HepG2 (cell line): ENCODE results near the gene MPO. TPM values are rescaled to one million over a fixed set of nuclear protein-coding genes. Genes with fewer than 3 reads are reported as not detected.
A peak's percentile ranks its signal among the peaks of the same experiment; 100 is the strongest.

Source experiments
- ATAC-seq: fragments of 200-7000 bp; cut with Tn5 transposase; 3 replicates; pipeline ENCODE4 v1.9.1; 2020; ENCODE audit warnings: mild to moderate bottlenecking, moderate library complexity
- Bru-seq: library from RNA; stranded (reverse); fragments of 400-500 nt; gene quantifications from one replicate; lab custom pipeline; 2021; lab: Mats Ljungman, UMichigan
- BruChase-seq, 2 experiments: library from RNA; stranded (reverse); fragments of 400-500 nt; gene quantifications; one replicate each; lab custom pipeline; 2021; lab: Mats Ljungman, UMichigan
- BruUV-seq: library from RNA; stranded (reverse); fragments of 400-500 nt; replicated peaks from 2 replicates; lab custom pipeline; 2021; lab: Mats Ljungman, UMichigan
- CTCF ChIA-PET: fragments of 300-600 bp; formaldehyde crosslinking; extraction: SDS; loops from one replicate; lab custom pipeline; 2021; ENCODE audit warnings: low total read pairs, inconsistent platforms, low intra/inter-chr PET ratio; lab: Yijun Ruan, JAX
- POLR2A ChIA-PET: fragments of 350-600 bp; sonication (Branson Sonifier 250); formaldehyde crosslinking; loops from one replicate; lab custom pipeline; 2020; ENCODE audit warnings: antibody characterized with exemption, inconsistent platforms; lab: Yijun Ruan, JAX
- DNase-seq: peaks from one replicate; pipeline ENCODE4 v3.0.0-alpha.2; 2015; ENCODE audit warnings: low spot score
- FAIRE-seq: peaks from 3 replicates; lab custom pipeline; 2011; peaks lifted over from hg19 to GRCh38; lab: Jason Lieb, UNC
- H2AFZ ChIP-seq: one replicate; pipeline ENCODE4 v1.6.1; 2011; ENCODE audit warnings: low read length, inconsistent platforms
- H3K27ac ChIP-seq: fragments of 300-600 bp; 3 replicates; pipeline ENCODE4 v1.8.0; 2011; ENCODE audit warnings: mixed run types, mild to moderate bottlenecking, mixed read lengths, low read length, inconsistent platforms; ENCODE audit not compliant: insufficient read depth; ENCODE audit errors: extremely low read length
- H3K27me3 ChIP-seq, 2 experiments: fragments of 200-600 bp in 1 of 2; 2 replicates in 1 of 2; 3 replicates in 1 of 2; pipeline versions ENCODE4 v1.6.0 to v1.8.0; 2011; ENCODE audit warnings: low read length in 2 of 2, mild to moderate bottlenecking in 2 of 2, moderate library complexity in 2 of 2, inconsistent platforms in 1 of 2; ENCODE audit not compliant: insufficient read depth in 2 of 2, control insufficient read depth in 1 of 2
- H3K36me3 ChIP-seq, 2 experiments: fragments of 200-600 bp in 1 of 2; replicated peaks in 1 of 2; 2 replicates in 1 of 2; 3 replicates in 1 of 2; pipeline versions ENCODE4 v1.5.1 to v1.8.0; 2011; ENCODE audit warnings: low read length in 2 of 2, inconsistent platforms in 1 of 2; ENCODE audit not compliant: insufficient read depth in 2 of 2, control insufficient read depth in 1 of 2
- H3K4me1 ChIP-seq: 2 replicates; pipeline ENCODE4 v1.5.1; 2012; ENCODE audit warnings: low read length, inconsistent platforms; ENCODE audit not compliant: insufficient read depth
- H3K4me2 ChIP-seq: 2 replicates; pipeline ENCODE4 v1.6.0; 2011; ENCODE audit warnings: low read depth, low read length, inconsistent platforms
- H3K4me3 ChIP-seq, 3 experiments: fragments of 200-600 bp in 1 of 3; sonication (generic), shearing (Covaris generic) in 1 of 3; replicated peaks in 1 of 3; 2 replicates each; pipeline ENCODE4 v1.5.1; 2011 to 2016; ENCODE audit warnings: low read length in 3 of 3, inconsistent platforms in 2 of 3, low read depth in 2 of 3, mild to moderate bottlenecking in 2 of 3, control low read depth in 1 of 3, mixed read lengths in 1 of 3; ENCODE audit not compliant: insufficient read depth in 1 of 3
- H3K79me2 ChIP-seq: one replicate; pipeline ENCODE4 v1.6.1; 2011; ENCODE audit warnings: low read length, inconsistent platforms; ENCODE audit not compliant: insufficient read depth
- H3K9ac ChIP-seq: 2 replicates; pipeline ENCODE4 v1.6.0; 2011; ENCODE audit warnings: mild to moderate bottlenecking, low read depth, low read length, inconsistent platforms; ENCODE audit not compliant: insufficient read depth
- H3K9me3 ChIP-seq: 2 replicates; pipeline ENCODE4 v1.5.1; 2012; ENCODE audit warnings: mild to moderate bottlenecking, low read length
- H4K20me1 ChIP-seq: 2 replicates; pipeline ENCODE4 v1.6.0; 2011; ENCODE audit warnings: inconsistent platforms, mild to moderate bottlenecking, low read length, moderate library complexity; ENCODE audit not compliant: insufficient read depth
- BCL6 ChIP-seq: IDR thresholded peaks from 2 replicates; pipeline ENCODE4 v1.6.1; 2016; ENCODE audit warnings: missing genetic modification reagents, missing compliant biosample characterization
- CREM ChIP-seq, 2 experiments: sonication (generic) in 1 of 2; formaldehyde crosslinking in 1 of 2; IDR thresholded peaks; 2 replicates each; pipeline versions ENCODE4 v1.4.0 to v1.6.1; 2016 to 2020; ENCODE audit warnings: antibody characterized with exemption in 1 of 2, mild to moderate bottlenecking in 1 of 2, missing genetic modification reagents in 1 of 2
- HNRNPH1 ChIP-seq: fragments of 200-400 bp; formaldehyde crosslinking; optimal IDR thresholded peaks from 2 replicates; pipeline ENCODE3; 2017; ENCODE audit warnings: mild to moderate bottlenecking, low read depth, low read length
- PTBP1 ChIP-seq: fragments of 200-400 bp; formaldehyde crosslinking; IDR thresholded peaks from 2 replicates; pipeline ENCODE4 v1.6.1; 2018; ENCODE audit warnings: low read length, low read depth; ENCODE audit not compliant: poor library complexity, severe bottlenecking
- TCF7 ChIP-seq: sonication (generic); IDR thresholded peaks from 2 replicates; pipeline ENCODE4 v1.6.1; 2016; ENCODE audit warnings: antibody characterized with exemption, low read depth
- THAP11 ChIP-seq: IDR thresholded peaks from 2 replicates; pipeline ENCODE4 v1.6.1; 2016; ENCODE audit warnings: missing biosample characterization, missing genetic modification reagents
- ZBTB1 ChIP-seq: sonication (generic); formaldehyde crosslinking; IDR thresholded peaks from 2 replicates; pipeline ENCODE4 v1.4.0; 2020; ENCODE audit warnings: missing genetic modification reagents, borderline replicate concordance
- ZNF674 ChIP-seq: sonication (generic); formaldehyde crosslinking; IDR thresholded peaks from 2 replicates; pipeline ENCODE4 v1.5.0; 2020; ENCODE audit warnings: low read depth, mild to moderate bottlenecking, missing genetic modification reagents
- WGBS: methylation state at CpG from one replicate; pipeline ENCODE4 v1.1.6; 2017; ENCODE audit warnings: low lambda C conversion rate; 5-methylcytosine and 5-hydroxymethylcytosine counted together
- in situ Hi-C: cut with HindIII; loops from 2 replicates; pipeline ENCODE4 v1.10.0; 2017; ENCODE audit warnings: low pct_unique_long_range_greater_than_20kb; ENCODE audit not compliant: extremely low pct_ligation_motif_present
- intact Hi-C: fragments of 100-400 bp; cut with micrococcal nuclease; formaldehyde crosslinking; loops from one replicate; pipeline ENCODE4 v1.10.0; 2022; ENCODE audit not compliant: unreplicated experiment
- long read RNA-seq, 2 experiments: library from RNA in 1 of 2; library from polyadenylated mRNA in 1 of 2; stranded (forward) in 1 of 2; unstranded in 1 of 2; transcript quantifications; one replicate each; pipeline ENCODE4 v2.0.0, GENCODE V29; 2019 to 2022
- polyA minus RNA-seq, 3 experiments: library from RNA; depleted of rRNA, polyadenylated mRNA; stranded (reverse); fragments of >200 nt; gene quantifications; 2 replicates each; pipeline ENCODE4 v1.2.3, GENCODE V29; 2011; ENCODE audit warnings: low replicate concordance in 1 of 3
- polyA plus RNA-seq, 8 experiments: library from polyadenylated mRNA; depleted of rRNA in 3 of 8; stranded (reverse) in 7 of 8; unstranded in 1 of 8; fragments of >200 nt; fragmentation: Illumina TruSeq in 4 of 8; extraction: Trizol in 4 of 8; gene quantifications; 2 replicates each; pipeline versions ENCODE4 v1.2.1 to v1.2.3, GENCODE V29; 2011 to 2016; ENCODE audit warnings: low read depth in 4 of 8, missing spikeins in 1 of 8, mixed read lengths in 1 of 8; ENCODE audit not compliant: insufficient read depth in 1 of 8
- total RNA-seq, 5 experiments: library from RNA; depleted of rRNA; stranded (reverse); fragments of >200 nt; fragmentation: Illumina TruSeq; extraction: Trizol; gene quantifications; 2 replicates each; pipeline ENCODE4 v1.2.3, GENCODE V29; 2016; ENCODE audit warnings: low read depth in 1 of 5
- TF ChIP-seq, protein P1 (sequence below), 2 experiments: sonication (generic) in 1 of 2; formaldehyde crosslinking in 1 of 2; IDR thresholded peaks; 2 replicates each; pipeline versions ENCODE4 v1.4.0 to v1.6.1; 2018 to 2020; ENCODE audit warnings: missing genetic modification reagents in 2 of 2, borderline replicate concordance in 1 of 2, low read depth in 1 of 2, mild to moderate bottlenecking in 1 of 2, missing biosample characterization in 1 of 2
- TF ChIP-seq, protein P2 (sequence below), 2 experiments: IDR thresholded peaks; 2 replicates each; pipeline ENCODE4 v1.6.1; 2011 to 2012; ENCODE audit warnings: low read length in 2 of 2, borderline replicate concordance in 1 of 2, low read depth in 1 of 2, mild to moderate bottlenecking in 1 of 2, moderate library complexity in 1 of 2

The MPO gene, protein sequence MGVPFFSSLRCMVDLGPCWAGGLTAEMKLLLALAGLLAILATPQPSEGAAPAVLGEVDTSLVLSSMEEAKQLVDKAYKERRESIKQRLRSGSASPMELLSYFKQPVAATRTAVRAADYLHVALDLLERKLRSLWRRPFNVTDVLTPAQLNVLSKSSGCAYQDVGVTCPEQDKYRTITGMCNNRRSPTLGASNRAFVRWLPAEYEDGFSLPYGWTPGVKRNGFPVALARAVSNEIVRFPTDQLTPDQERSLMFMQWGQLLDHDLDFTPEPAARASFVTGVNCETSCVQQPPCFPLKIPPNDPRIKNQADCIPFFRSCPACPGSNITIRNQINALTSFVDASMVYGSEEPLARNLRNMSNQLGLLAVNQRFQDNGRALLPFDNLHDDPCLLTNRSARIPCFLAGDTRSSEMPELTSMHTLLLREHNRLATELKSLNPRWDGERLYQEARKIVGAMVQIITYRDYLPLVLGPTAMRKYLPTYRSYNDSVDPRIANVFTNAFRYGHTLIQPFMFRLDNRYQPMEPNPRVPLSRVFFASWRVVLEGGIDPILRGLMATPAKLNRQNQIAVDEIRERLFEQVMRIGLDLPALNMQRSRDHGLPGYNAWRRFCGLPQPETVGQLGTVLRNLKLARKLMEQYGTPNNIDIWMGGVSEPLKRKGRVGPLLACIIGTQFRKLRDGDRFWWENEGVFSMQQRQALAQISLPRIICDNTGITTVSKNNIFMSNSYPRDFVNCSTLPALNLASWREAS
- total RNA-seq (2016; rRNA removed; fragmentation: Illumina TruSeq; extraction: Trizol) (not detected in 2 replicates), polyA plus RNA-seq (2011; rRNA removed) (not detected in 2 replicates), polyA minus RNA-seq (2011; rRNA and poly(A)+ RNA removed; ENCODE audit: low replicate concordance) (not detected in 2 replicates), Bru-seq, nascent RNA (percentile 11 among the genes with signal in this experiment), BruChase-seq, experiment 1, labeled RNA remaining after a 6-hour chase (percentile 8 among the genes with signal in this experiment), BruChase-seq, experiment 2, labeled RNA remaining after a 2-hour chase (not detected)
- total RNA-seq (2016; cell fraction: cytosol; rRNA removed; fragmentation: Illumina TruSeq; extraction: Trizol; ENCODE audit: low read depth), result not detected in 2 replicates
- total RNA-seq (2016; cell fraction: insoluble cytoplasmic fraction; rRNA removed; fragmentation: Illumina TruSeq; extraction: Trizol), result not detected in 2 replicates
- not detected in 2 replicates for total RNA-seq (2016; cell fraction: membrane; rRNA removed; fragmentation: Illumina TruSeq; extraction: Trizol)
- not detected in 2 replicates for total RNA-seq (2016; cell fraction: nucleus; rRNA removed; fragmentation: Illumina TruSeq; extraction: Trizol)
- not detected in 2 replicates for polyA plus RNA-seq (2011; cell fraction: cytosol; rRNA removed)
- polyA plus RNA-seq (2011; cell fraction: nucleus; rRNA removed), result 0.06 and 0.09 TPM in 2 replicates
- not detected in 2 replicates for polyA plus RNA-seq (2012)
- polyA plus RNA-seq (2016; cell fraction: cytosol; fragmentation: Illumina TruSeq; extraction: Trizol; ENCODE audit: low read depth), result not detected in 2 replicates
- polyA plus RNA-seq (2016; cell fraction: insoluble cytoplasmic fraction; fragmentation: Illumina TruSeq; extraction: Trizol; ENCODE audit: low read depth), result not detected in 2 replicates
- not detected in 2 replicates for polyA plus RNA-seq (2016; cell fraction: membrane; fragmentation: Illumina TruSeq; extraction: Trizol; ENCODE audit: low read depth)
- not detected in 2 replicates for polyA plus RNA-seq (2016; cell fraction: nucleus; fragmentation: Illumina TruSeq; extraction: Trizol; ENCODE audit: insufficient read depth, low read depth)
- polyA minus RNA-seq (2011; cell fraction: cytosol; rRNA and poly(A)+ RNA removed), result not detected in 2 replicates
- polyA minus RNA-seq (2011; cell fraction: nucleus; rRNA and poly(A)+ RNA removed), result not detected in 2 replicates
- long read RNA-seq, experiment 1, result 0 reads
- long read RNA-seq, experiment 2, result 0 reads

DNA sequence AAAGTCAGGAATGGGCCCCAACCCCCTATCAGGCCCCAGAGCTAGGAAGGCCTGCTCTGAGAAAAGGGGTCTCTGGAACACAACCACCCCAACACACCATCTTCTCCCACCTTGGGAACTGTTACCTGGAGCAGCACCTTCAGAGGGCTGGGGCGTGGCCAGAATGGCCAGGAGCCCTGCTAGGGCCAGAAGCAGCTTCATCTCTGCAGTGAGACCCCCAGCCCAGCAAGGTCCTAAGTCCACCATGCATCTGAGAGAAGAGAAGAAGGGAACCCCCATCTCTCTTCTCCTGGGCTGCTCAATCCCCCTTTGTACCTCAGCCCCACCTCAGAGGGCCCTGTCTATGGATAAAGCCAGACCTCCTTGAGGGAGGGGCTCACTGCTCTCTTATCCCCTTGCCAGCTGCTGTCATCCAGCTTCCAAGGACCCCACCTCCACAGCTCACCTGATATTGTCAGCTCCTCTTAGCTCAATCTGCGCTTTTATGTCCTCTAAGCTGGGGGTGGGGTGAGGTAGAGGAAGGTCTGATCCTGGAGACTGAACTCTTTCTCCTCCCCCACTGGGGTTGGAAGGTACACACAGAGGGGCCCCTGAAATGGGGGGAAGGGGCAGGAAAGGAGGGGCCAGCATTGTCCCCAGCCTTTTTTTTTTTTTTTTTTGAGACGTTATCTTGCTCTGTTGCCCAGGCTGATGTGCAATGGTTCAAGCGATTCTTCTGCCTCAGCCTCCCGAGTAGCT, at the start of gene MPO:
TSS of gene MPO (minus strand) at position 456 of the 738 bp plus-strand sequence. CDS start at position 279, 177 bp downstream.
- ChIA-PET CTCF (no interaction called here), POLR2A (no interaction called here)
- H3K27ac ChIP-seq, result no peak within 1 kb of the TSS
- H3K4me3 ChIP-seq, result no peak within 1 kb of the TSS
- FAIRE-seq, result no peak
- in situ Hi-C loops (no loop called here), intact Hi-C loops (no loop called here)
- no peaks in the 10 kb centered on the region for H3K9me3 ChIP-seq
- no peak for ATAC-seq
- H3K36me3 ChIP-seq, result no peaks in the 10 kb centered on the region
- WGBS, result 16% methylated on average over 5 of the region's 5 CpGs
- H2AFZ ChIP-seq, result no peak within 1 kb of the TSS
- no peaks in the 10 kb centered on the region for H3K79me2 ChIP-seq
- BruUV-seq, result no TSS peak
- H4K20me1 ChIP-seq, result no peaks in the 10 kb centered on the region
- H3K4me1 ChIP-seq, result peaks cover 10% of the 10 kb centered on the region
- no peak within 1 kb of the TSS for H3K4me2 ChIP-seq
- H3K9ac ChIP-seq, result no peak within 1 kb of the TSS
- no peak for DNase-seq
- peaks cover 16 to 68% of the 10 kb centered on the region in 2 experiments; a peak in 4 of 5 replicates for H3K27me3 ChIP-seq
- TF ChIP-seq BCL6 (CRISPR knock-in tag) (no peak), ZBTB1 (CRISPR knock-in tag) (no peak), CREM (IDR thresholded peaks at IDR 0.05) (no peak), CREM (CRISPR knock-in tag; IDR thresholded peaks at IDR 0.05) (no peak), ZNF674 (no peak), PTBP1 (no peak), THAP11 (no peak), TCF7 (no peak), HNRNPH1 (no peak)
- TF ChIP-seq, protein P1, sequence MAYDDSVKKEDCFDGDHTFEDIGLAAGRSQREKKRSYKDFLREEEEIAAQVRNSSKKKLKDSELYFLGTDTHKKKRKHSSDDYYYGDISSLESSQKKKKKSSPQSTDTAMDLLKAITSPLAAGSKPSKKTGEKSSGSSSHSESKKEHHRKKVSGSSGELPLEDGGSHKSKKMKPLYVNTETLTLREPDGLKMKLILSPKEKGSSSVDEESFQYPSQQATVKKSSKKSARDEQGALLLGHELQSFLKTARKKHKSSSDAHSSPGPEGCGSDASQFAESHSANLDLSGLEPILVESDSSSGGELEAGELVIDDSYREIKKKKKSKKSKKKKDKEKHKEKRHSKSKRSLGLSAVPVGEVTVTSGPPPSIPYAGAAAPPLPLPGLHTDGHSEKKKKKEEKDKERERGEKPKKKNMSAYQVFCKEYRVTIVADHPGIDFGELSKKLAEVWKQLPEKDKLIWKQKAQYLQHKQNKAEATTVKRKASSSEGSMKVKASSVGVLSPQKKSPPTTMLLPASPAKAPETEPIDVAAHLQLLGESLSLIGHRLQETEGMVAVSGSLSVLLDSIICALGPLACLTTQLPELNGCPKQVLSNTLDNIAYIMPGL (CRISPR knock-in tag; IDR thresholded peaks at IDR 0.05; ENCODE audit: borderline replicate concordance in 1 of 2, low read depth in 1 of 2), result no peak
- TF ChIP-seq, protein P2, sequence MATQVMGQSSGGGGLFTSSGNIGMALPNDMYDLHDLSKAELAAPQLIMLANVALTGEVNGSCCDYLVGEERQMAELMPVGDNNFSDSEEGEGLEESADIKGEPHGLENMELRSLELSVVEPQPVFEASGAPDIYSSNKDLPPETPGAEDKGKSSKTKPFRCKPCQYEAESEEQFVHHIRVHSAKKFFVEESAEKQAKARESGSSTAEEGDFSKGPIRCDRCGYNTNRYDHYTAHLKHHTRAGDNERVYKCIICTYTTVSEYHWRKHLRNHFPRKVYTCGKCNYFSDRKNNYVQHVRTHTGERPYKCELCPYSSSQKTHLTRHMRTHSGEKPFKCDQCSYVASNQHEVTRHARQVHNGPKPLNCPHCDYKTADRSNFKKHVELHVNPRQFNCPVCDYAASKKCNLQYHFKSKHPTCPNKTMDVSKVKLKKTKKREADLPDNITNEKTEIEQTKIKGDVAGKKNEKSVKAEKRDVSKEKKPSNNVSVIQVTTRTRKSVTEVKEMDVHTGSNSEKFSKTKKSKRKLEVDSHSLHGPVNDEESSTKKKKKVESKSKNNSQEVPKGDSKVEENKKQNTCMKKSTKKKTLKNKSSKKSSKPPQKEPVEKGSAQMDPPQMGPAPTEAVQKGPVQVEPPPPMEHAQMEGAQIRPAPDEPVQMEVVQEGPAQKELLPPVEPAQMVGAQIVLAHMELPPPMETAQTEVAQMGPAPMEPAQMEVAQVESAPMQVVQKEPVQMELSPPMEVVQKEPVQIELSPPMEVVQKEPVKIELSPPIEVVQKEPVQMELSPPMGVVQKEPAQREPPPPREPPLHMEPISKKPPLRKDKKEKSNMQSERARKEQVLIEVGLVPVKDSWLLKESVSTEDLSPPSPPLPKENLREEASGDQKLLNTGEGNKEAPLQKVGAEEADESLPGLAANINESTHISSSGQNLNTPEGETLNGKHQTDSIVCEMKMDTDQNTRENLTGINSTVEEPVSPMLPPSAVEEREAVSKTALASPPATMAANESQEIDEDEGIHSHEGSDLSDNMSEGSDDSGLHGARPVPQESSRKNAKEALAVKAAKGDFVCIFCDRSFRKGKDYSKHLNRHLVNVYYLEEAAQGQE (IDR thresholded peaks at IDR 0.05; ENCODE audit: borderline replicate concordance in 1 of 2, low read depth in 1 of 2, low read length in 2 of 2), result no peak
